ENCODE results near the gene KRTAP9-9.

KRTAP9-9 gene

GRCh38 chr17:41278176-41278955 lies 23.2 kb downstream of the KRTAP9-9 start:
- no peak overlapping the region for H3K27ac ChIP-seq (ENCODE audit: low read length)
- no peaks in the 10 kb centered on the region for H3K36me3 ChIP-seq (replicated peaks; ENCODE audit: low read depth, low read length)
- no peaks in the 10 kb centered on the region for H3K4me1 ChIP-seq (ENCODE audit: low read length)
- H3K4me2 ChIP-seq (ENCODE audit: low read length), result no peak overlapping the region
- H3K9ac ChIP-seq (ENCODE audit: low read length), result no peak overlapping the region
- H2AFZ ChIP-seq (ENCODE audit: low read depth, low read length), result no peak overlapping the region
- no peaks in the 10 kb centered on the region for H3K9me3 ChIP-seq (ENCODE audit: insufficient read depth, low read length)
- H4K20me1 ChIP-seq (ENCODE audit: insufficient read depth, low read length), result no peaks in the 10 kb centered on the region
- no peak for TF ChIP-seq EZH2phosphoT487 (IDR thresholded peaks at IDR 0.05; ENCODE audit: low read depth)
- no peak for TF ChIP-seq CTCF (IDR thresholded peaks at IDR 0.05; ENCODE audit: low read depth, low read length)
- no peaks in the 10 kb centered on the region for H3K79me2 ChIP-seq (ENCODE audit: low read length)
- peaks cover 29% of the 10 kb centered on the region for H3K27me3 ChIP-seq (ENCODE audit: low read depth, low read length)
- no peak overlapping the region for H3K4me3 ChIP-seq (ENCODE audit: low read length)

- Histone ChIP-seq H3K36me3 (replicated peaks; ENCODE audit: low read depth, low read length) (no peaks in the 10 kb centered on the region), H3K4me1 (ENCODE audit: low read length) (no peaks in the 10 kb centered on the region), H3K79me2 (ENCODE audit: low read length) (no peaks in the 10 kb centered on the region), H3K9me3 (ENCODE audit: insufficient read depth, low read length) (no peaks in the 10 kb centered on the region), H3K9ac (ENCODE audit: low read length) (no peak overlapping the region), H3K27ac (ENCODE audit: low read length) (no peak overlapping the region), H2AFZ (ENCODE audit: low read depth, low read length) (no peak overlapping the region), H4K20me1 (ENCODE audit: insufficient read depth, low read length) (no peaks in the 10 kb centered on the region), H3K4me2 (ENCODE audit: low read length) (no peak overlapping the region), H3K27me3 (ENCODE audit: low read depth, low read length) (peaks cover 45% of the 10 kb centered on the region), H3K4me3 (ENCODE audit: low read length) (no peak overlapping the region)
- TF ChIP-seq CTCF (IDR thresholded peaks at IDR 0.05; ENCODE audit: low read depth, low read length) (no peak), EZH2phosphoT487 (IDR thresholded peaks at IDR 0.05; ENCODE audit: low read depth) (no peak)
Measured at GRCh38 chr17:41284043-41284442, 28.9 kb downstream of the KRTAP9-9 start.

DNA sequence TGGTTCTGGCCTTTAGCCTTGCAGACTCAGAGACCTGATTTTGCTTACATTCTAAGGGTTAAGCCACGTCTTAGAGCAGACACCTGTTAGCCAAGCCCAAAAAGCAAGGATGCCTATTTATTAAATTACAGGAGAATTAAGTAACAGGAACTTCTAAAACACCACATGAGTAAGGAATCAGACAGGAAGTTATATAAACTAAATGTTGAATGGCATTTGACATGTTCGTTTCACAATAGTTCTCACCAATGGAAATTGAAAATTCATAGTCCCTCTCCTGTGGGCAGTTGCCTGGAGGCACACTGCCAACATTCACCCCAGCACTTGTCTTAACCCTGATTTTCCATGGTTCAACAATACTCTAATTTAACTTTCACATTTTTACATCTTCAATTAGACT lies 29.4 kb downstream of the KRTAP9-9 start:
- no peaks in the 10 kb centered on the region for H3K79me2 ChIP-seq (ENCODE audit: low read length)
- H3K4me3 ChIP-seq (ENCODE audit: low read length), result no peak overlapping the region
- no peaks in the 10 kb centered on the region for H3K36me3 ChIP-seq (replicated peaks; ENCODE audit: low read depth, low read length)
- TF ChIP-seq CTCF (IDR thresholded peaks at IDR 0.05; ENCODE audit: low read depth, low read length) (no peak), EZH2phosphoT487 (IDR thresholded peaks at IDR 0.05; ENCODE audit: low read depth) (no peak)
- no peak overlapping the region for H3K4me2 ChIP-seq (ENCODE audit: low read length)
- peaks cover 45% of the 10 kb centered on the region for H3K27me3 ChIP-seq (ENCODE audit: low read depth, low read length)
- H3K9ac ChIP-seq (ENCODE audit: low read length), result no peak overlapping the region
- H3K27ac ChIP-seq (ENCODE audit: low read length), result no peak overlapping the region
- no peak overlapping the region for H2AFZ ChIP-seq (ENCODE audit: low read depth, low read length)
- H3K4me1 ChIP-seq (ENCODE audit: low read length), result no peaks in the 10 kb centered on the region
- H4K20me1 ChIP-seq (ENCODE audit: insufficient read depth, low read length), result no peaks in the 10 kb centered on the region
- no peaks in the 10 kb centered on the region for H3K9me3 ChIP-seq (ENCODE audit: insufficient read depth, low read length)

DNA sequence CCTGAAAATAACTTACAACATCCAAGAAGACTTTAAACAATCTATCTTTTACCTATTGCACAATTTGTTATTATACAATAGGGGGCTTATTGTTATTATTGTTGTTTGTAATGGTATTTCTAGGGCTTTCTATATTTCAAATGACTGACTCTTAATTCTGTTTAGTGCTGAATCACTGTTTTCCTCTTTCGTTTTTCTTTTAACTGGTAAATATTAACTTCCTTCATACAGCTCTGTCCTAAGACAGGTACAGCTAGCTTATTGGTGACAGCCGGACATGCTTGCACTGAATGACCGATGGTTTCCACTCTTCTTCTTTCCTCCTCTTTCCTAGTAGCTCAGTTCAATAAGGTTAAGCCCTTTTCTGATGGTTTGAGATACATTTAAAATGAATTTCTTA lies 31.9 kb downstream of the KRTAP9-9 start:
- H3K4me1 ChIP-seq (ENCODE audit: low read length), result no peaks in the 10 kb centered on the region
- TF ChIP-seq EZH2phosphoT487 (IDR thresholded peaks at IDR 0.05; ENCODE audit: low read depth) (no peak), CTCF (IDR thresholded peaks at IDR 0.05; ENCODE audit: low read depth, low read length) (no peak)

More for the DNA sequence above, 31.9 kb downstream of the KRTAP9-9 start:
- no peak overlapping the region for H3K4me3 ChIP-seq (ENCODE audit: low read length)
- no peak overlapping the region for H2AFZ ChIP-seq (ENCODE audit: low read depth, low read length)
- peaks cover 55% of the 10 kb centered on the region for H3K27me3 ChIP-seq (ENCODE audit: low read depth, low read length)
- H3K9ac ChIP-seq (ENCODE audit: low read length), result no peak overlapping the region
- no peaks in the 10 kb centered on the region for H3K36me3 ChIP-seq (replicated peaks; ENCODE audit: low read depth, low read length)
- H3K9me3 ChIP-seq (ENCODE audit: insufficient read depth, low read length), result no peaks in the 10 kb centered on the region
- no peaks in the 10 kb centered on the region for H4K20me1 ChIP-seq (ENCODE audit: insufficient read depth, low read length)
- H3K79me2 ChIP-seq (ENCODE audit: low read length), result no peaks in the 10 kb centered on the region
- H3K27ac ChIP-seq (ENCODE audit: low read length), result no peak overlapping the region
- no peak overlapping the region for H3K4me2 ChIP-seq (ENCODE audit: low read length)

All from OCI-LY3 (cell line).